Type B pancreatic cell (in vitro differentiated cells): ENCODE results near the gene PHC3. TPM values are rescaled to one million over a fixed set of nuclear protein-coding genes. Genes with fewer than 3 reads are reported as not detected.
A peak's percentile ranks its signal among the peaks of the same experiment; 100 is the strongest.

Source experiments
- DNase-seq: peaks from one replicate; pipeline ENCODE4 v3.0.0; 2021; ENCODE audit warnings: mixed read lengths; ENCODE audit not compliant: unreplicated experiment; ENCODE audit errors: extremely low spot score
- H3K27ac Mint-ChIP-seq: 2 replicates; pipeline ENCODE4 v1.8.0; 2021; ENCODE audit warnings: mild to moderate bottlenecking, mixed read lengths
- H3K27me3 Mint-ChIP-seq: 2 replicates; pipeline ENCODE4 v1.8.0; 2021; ENCODE audit warnings: mixed read lengths
- H3K36me3 Mint-ChIP-seq: 2 replicates; pipeline ENCODE4 v1.8.0; 2021; ENCODE audit warnings: mixed read lengths
- H3K4me1 Mint-ChIP-seq: one replicate; pipeline ENCODE4 v1.8.0; 2021; ENCODE audit warnings: mixed read lengths; ENCODE audit not compliant: unreplicated experiment
- H3K4me3 Mint-ChIP-seq: 2 replicates; pipeline ENCODE4 v1.8.0; 2021; ENCODE audit warnings: mild to moderate bottlenecking, mixed read lengths
- H3K9me3 Mint-ChIP-seq: 2 replicates; pipeline ENCODE4 v1.8.0; 2021; ENCODE audit warnings: mixed read lengths
- total RNA-seq: library from RNA; stranded (reverse); gene quantifications from 2 replicates; pipeline ENCODE4 v1.2.1, GENCODE V29; 2021; ENCODE audit warnings: low replicate concordance
- TF ChIP-seq, protein P1 (sequence below): fragments of 200-600 bp; sonication (generic); conservative IDR thresholded peaks from 2 replicates; pipeline ENCODE4 v1.5.0; 2021; ENCODE audit warnings: antibody characterized with exemption, mild to moderate bottlenecking

The PHC3 gene
- total RNA-seq, 1 donor from 2014 or later, result 49.3 TPM

GRCh38 chr3:170180079-170180907 lies 1.2 kb downstream of the PHC3 start:
- H3K36me3 Mint-ChIP-seq, result peaks cover 30% of the 10 kb centered on the region
- no peaks in the 10 kb centered on the region for H3K27me3 Mint-ChIP-seq
- DNase-seq, result no peak
- H3K4me3 Mint-ChIP-seq, result peak overlapping the region; percentile 99
- H3K4me1 Mint-ChIP-seq, result peaks cover 16% of the 10 kb centered on the region
- H3K27ac Mint-ChIP-seq, result peak overlapping the region; percentile 96
- TF ChIP-seq, protein P1, sequence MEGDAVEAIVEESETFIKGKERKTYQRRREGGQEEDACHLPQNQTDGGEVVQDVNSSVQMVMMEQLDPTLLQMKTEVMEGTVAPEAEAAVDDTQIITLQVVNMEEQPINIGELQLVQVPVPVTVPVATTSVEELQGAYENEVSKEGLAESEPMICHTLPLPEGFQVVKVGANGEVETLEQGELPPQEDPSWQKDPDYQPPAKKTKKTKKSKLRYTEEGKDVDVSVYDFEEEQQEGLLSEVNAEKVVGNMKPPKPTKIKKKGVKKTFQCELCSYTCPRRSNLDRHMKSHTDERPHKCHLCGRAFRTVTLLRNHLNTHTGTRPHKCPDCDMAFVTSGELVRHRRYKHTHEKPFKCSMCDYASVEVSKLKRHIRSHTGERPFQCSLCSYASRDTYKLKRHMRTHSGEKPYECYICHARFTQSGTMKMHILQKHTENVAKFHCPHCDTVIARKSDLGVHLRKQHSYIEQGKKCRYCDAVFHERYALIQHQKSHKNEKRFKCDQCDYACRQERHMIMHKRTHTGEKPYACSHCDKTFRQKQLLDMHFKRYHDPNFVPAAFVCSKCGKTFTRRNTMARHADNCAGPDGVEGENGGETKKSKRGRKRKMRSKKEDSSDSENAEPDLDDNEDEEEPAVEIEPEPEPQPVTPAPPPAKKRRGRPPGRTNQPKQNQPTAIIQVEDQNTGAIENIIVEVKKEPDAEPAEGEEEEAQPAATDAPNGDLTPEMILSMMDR, result no peak
- H3K9me3 Mint-ChIP-seq, result no peaks in the 10 kb centered on the region

DNA sequence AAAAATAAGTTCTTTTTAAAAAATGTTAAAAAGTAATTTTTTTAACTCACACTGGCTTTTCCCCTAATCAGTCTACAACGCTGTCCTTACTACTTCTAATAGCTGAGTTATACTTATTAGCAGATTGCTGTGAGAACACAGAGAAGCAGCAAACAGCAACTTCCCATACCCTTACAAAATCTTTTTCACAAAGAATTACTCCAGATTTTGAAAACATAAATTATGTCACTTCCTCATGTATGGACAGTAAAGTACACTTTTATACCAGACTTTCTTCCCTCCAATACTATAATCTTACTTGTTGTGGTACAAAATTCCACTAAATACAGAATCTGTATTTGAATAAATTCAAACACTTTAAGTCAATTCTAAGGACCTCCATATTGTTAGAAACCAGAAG lies 2.1 kb downstream of the PHC3 start:
- Mint-ChIP-seq H3K4me1 (peaks cover 16% of the 10 kb centered on the region), H3K27me3 (no peaks in the 10 kb centered on the region), H3K4me3 (peak overlapping the region; percentile 99), H3K9me3 (no peaks in the 10 kb centered on the region), H3K27ac (peak overlapping the region; percentile 96), H3K36me3 (peaks cover 35% of the 10 kb centered on the region)
- DNase-seq, result no peak
- TF ChIP-seq, protein P1, result no peak

GRCh38 chr3:170178651-170179050 lies 2.9 kb downstream of the PHC3 start:
- Mint-ChIP-seq H3K4me1 (peaks cover 16% of the 10 kb centered on the region), H3K27me3 (no peaks in the 10 kb centered on the region), H3K36me3 (peaks cover 37% of the 10 kb centered on the region), H3K27ac (no peak overlapping the region), H3K9me3 (no peaks in the 10 kb centered on the region), H3K4me3 (peak overlapping the region; percentile 28)
- TF ChIP-seq, protein P1, result no peak
- DNase-seq, result no peak

DNA sequence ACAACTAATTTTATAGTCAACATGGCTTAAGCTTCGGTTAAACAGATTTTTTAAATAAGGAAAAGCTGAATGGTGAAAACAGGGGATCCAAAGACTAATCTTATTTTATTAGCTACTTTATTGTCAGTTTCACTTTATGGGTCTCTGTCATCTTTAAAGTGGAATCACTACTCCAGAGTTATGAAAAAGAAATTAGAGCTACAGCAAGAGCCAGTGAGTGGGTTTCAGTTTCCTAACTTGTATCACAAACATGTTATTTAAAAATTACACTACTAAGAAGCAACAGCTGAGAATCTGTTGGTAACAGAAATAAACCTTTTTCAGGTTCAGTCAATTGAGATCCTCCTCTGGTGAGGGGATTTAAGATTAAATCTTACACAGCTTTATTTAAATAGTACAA lies 10.0 kb downstream of the PHC3 start:
- H3K4me1 Mint-ChIP-seq, result no peaks in the 10 kb centered on the region
- H3K27ac Mint-ChIP-seq, result no peak overlapping the region
- no peaks in the 10 kb centered on the region for H3K27me3 Mint-ChIP-seq
- H3K4me3 Mint-ChIP-seq, result no peak overlapping the region
- H3K9me3 Mint-ChIP-seq, result no peaks in the 10 kb centered on the region
- TF ChIP-seq, protein P1, result no peak
- no peak for DNase-seq
- peaks cover 35% of the 10 kb centered on the region for H3K36me3 Mint-ChIP-seq

DNA sequence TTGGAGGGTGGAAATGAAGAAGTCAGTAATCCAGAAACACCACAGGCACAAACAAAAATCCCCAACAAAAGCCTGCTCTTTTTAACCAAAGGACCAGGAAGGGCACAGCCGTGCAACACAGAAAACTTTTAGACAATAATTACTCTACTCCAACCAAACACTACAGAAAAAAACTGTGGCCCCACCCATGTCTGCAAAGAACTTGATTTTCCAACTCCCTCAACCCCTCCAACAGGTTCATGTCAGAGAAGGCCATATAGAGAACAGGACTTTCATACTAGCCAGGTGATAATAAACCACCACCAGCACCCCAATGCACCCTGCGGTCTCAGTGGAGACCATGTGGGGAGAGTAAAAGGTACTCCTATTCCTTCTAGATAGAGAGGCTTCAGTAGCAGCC lies 16.8 kb downstream of the PHC3 start:
- H3K27ac Mint-ChIP-seq, result peak overlapping the region; percentile 76
- H3K9me3 Mint-ChIP-seq, result peaks cover 21% of the 10 kb centered on the region
- DNase-seq, result no peak
- peaks cover 52% of the 10 kb centered on the region for H3K36me3 Mint-ChIP-seq
- no peaks in the 10 kb centered on the region for H3K27me3 Mint-ChIP-seq
- H3K4me3 Mint-ChIP-seq, result peak overlapping the region; percentile 10
- TF ChIP-seq, protein P1, result no peak
- H3K4me1 Mint-ChIP-seq, result peaks cover 14% of the 10 kb centered on the region
